HG03460 (cell line): Measurements from ENCODE around the gene MTFMT.
A peak's percentile ranks its signal among the peaks of the same experiment; 100 is the strongest.
"Not testable (repeated sequence)": the region's sequence is repeated elsewhere in the genome, so short reads cannot be mapped to it uniquely, and the experiment has no call there.

Experiments
- ATAC-seq: cut with Tn5 transposase; IDR thresholded peaks from one replicate; pipeline ENCODE4 v1.9.1; 2021; ENCODE audit not compliant: unreplicated experiment

MTFMT gene

DNA sequence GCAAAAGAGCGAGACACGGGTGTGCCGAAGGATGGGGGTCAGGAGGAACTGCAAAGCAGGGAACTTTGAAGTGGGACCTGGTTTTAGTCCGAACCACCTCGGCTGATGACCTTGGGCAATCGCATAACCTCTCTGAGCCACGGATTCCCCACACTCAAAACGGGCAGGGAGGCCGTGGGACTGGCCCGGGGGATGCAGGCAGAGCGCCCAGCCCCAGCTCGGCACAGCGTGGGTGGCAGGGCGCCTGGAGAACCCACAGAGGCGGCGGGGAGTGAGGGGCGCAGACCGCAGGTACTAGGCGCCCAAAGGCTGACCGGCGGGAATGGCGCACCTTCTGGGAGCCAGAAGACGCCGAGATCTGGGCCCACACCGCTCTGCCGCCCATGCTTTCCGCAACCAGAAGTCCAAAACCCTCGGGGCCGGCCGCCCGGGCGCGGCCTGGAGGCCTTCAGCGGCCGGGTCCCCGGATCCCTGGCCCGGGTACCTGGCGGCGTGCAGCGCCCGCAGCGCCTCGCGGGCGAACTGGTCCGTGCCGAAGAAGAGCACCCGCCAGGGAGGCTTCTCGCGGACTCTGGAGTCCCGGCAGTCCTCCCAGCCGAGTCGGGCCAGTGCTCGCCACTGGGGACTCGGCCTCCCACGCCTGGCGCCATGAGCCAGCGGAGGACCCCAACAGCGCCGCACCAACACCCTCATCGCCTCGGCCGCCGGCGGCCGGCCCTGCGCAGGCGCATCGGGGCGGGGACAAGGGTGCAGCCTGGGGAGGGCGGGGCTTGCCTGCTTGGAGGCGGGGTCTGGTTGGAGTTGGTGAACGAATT lies at the start of gene MTFMT:
Gene MTFMT, minus strand, starts transcription at position 719 of the 815 bp plus-strand sequence. Its CDS starts 26 bp downstream, at position 693.
- ATAC-seq: peak; percentile 56

DNA sequence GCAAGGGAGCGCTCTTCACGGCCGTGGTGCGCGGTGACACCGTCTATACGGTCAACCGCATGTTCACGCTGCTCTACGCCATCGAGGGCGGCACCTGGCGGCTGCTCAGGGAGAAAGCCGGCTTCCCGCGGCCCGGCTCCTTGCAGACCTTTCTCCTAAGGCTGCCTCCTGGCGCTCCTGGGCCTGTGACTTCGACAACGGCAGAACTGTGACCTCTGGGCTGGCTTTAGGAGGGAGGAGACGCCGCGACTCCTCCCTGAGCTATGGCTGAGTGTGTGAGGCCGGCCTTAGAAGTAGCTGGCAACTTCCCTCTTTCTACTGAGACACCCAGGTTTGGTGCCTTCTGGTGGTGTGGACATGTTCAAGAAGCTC lies 48.5 kb upstream of the MTFMT start:
- no peak for ATAC-seq

DNA sequence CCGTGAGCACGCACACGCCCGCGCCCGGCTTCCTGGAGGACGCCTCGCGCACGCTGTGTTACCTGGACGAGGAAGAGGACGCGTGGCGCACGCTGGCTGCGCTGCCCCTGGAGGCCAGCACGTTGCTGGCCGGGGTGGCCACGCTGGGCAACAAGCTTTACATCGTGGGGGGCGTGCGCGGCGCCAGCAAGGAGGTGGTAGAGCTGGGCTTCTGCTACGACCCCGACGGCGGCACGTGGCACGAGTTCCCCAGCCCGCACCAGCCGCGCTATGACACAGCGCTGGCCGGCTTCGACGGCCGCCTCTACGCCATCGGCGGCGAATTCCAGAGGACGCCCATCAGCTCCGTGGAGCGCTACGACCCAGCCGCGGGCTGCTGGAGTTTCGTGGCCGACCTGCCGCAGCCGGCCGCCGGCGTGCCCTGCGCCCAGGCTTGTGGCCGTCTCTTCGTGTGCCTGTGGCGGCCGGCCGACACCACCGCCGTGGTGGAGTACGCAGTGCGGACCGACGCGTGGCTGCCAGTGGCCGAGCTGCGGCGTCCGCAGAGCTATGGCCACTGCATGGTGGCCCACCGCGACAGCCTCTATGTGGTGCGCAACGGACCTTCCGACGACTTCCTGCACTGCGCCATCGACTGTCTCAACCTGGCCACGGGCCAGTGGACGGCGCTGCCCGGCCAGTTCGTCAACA lies 48.0 kb upstream of the MTFMT start:
- ATAC-seq: no peak

GRCh38 chr15:65076486-65077290 lies 47.2 kb upstream of the MTFMT start, which contains the start of gene KBTBD13:
TSS of gene KBTBD13 (plus strand) at chr15:65076746. CDS start at chr15:65076816, 70 bp downstream.
- ATAC-seq: no peak

- not testable (repeated sequence) for ATAC-seq
Observed at GRCh38 chr15:65075607-65076395, 46.4 kb upstream of the MTFMT start.

DNA sequence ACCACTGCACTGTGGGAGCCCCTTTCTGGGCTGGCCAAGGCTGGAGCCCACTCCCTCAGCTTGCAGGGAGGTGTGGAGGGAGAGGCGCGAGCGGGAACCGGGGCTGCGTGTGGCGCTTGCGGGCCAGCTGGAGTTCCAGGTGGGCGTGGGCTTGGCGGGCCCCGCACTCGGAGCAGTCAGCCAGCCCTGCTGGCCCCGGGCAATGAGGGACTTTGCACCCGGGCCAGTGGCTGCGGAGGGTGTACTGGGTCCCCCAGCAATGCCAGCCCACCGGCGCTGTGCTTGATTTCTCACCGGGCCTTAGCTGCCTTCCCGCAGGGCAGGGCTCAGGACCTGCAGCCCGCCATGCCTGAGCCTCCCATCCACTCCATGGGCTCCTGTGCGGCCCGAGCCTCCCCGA lies 45.5 kb upstream of the MTFMT start:
- not testable (repeated sequence) for ATAC-seq

DNA sequence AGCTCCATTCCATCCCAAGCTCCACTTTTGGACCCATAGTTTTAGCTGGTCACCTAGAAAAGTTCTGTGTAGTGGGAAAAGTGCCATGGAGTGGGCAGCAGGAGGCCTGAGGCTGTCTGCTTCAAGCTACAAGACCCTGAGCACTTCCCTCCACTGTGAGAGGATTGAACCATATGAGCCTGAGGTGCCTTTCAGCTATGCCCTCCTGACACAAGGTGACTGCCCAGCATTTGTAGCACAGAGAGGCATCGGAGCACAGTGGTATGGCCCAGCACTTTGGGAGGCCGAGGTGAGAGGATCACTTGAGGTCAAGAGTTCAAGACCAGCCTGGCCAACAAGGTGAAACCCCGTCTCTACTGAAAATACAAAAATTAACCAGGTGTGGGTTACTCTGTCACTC lies 43.2 kb upstream of the MTFMT start:
- ATAC-seq: no peak

- no peak for ATAC-seq
Observed at GRCh38 chr15:65072027-65072426, 42.6 kb upstream of the MTFMT start.

DNA sequence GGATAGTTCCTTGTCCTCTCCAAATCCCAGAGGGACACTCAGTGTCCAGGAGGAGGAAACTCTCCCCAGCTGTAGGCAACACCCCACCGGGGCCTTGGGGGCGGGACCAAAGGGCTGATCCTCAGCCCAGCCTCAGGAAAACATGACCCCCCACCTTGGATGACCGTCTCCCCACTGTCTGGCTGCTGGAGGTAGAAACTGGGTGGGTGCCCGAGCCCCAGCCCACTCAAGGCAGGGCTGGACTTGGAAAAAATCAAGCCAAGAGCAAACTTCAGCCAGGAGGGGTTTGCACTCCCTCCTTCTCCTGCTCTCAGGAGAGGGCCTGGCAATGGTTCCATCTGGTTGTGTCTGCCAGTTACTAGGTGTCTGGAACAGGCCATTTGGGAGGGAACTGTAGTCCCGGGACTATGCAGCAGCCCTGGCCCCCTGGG lies 42.0 kb upstream of the MTFMT start:
- no peak for ATAC-seq

- ATAC-seq: no peak
Observed at GRCh38 chr15:65069779-65070546, 40.5 kb upstream of the MTFMT start.

- no peak for ATAC-seq
Observed at GRCh38 chr15:65069179-65069578, 39.7 kb upstream of the MTFMT start.

DNA sequence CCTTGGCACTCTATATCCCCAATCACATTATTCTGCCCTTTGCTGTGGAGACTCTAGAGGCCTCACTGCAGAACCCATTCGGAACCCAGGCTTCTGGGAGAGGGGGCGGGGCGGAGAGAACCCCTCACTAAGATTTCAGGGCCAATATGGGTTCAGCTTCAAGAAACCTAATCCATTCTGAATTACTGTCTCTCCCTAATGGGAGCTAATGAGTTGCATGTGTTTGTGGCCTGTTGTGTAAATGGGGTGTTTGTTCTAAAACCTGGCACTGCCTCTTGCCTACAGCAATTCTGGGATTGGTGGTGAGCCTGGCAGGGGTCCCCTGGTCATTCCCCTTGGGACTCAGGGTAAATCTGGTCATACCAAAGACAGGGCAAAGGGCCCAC lies 39.0 kb upstream of the MTFMT start:
- ATAC-seq: no peak

DNA sequence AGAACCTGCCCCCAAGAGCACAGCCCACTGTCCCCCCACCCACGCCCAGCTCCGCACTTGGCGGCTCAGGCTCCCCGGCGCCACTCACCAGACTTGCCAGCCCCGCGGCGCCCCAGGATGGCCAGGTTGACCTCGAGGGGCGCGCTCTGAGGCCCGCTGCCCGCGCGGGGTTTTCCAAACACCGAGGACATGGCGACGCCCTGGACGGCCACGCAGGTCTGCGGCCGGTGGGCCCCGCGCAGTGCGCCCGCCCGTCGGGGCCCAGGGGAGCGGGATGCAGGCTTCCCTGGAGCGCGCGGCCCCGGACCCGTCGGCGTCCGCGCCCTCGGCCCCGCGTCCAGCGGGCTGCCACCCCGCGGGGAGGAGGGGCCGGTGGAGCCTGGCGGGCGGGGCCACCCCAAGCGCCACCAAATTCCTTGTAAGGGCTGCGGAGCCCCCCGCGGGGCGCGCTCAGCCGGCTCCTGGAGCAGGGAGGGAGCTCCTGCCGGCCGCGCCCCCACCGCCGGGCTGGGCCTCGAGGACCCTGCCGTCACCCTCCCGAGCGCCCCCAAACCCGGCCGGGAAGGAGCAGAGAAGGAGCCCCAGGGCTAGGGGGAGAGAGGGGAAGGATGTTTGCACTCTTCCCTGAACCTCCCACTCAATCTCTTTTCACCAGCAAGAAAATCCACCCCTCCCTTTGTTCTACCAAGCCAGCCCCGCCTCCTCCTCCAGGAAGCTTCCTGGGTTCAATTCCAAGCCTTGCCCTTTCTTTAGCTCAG lies 38.4 kb upstream of the MTFMT start, which contains the start of gene RASL12:
Gene RASL12, minus strand, starts transcription at position 347 of the 758 bp plus-strand sequence. Its CDS starts 156 bp downstream, at position 191.
- no peak for ATAC-seq

GRCh38 chr15:65067317-65067644 lies 37.8 kb upstream of the MTFMT start:
- ATAC-seq: no peak

DNA sequence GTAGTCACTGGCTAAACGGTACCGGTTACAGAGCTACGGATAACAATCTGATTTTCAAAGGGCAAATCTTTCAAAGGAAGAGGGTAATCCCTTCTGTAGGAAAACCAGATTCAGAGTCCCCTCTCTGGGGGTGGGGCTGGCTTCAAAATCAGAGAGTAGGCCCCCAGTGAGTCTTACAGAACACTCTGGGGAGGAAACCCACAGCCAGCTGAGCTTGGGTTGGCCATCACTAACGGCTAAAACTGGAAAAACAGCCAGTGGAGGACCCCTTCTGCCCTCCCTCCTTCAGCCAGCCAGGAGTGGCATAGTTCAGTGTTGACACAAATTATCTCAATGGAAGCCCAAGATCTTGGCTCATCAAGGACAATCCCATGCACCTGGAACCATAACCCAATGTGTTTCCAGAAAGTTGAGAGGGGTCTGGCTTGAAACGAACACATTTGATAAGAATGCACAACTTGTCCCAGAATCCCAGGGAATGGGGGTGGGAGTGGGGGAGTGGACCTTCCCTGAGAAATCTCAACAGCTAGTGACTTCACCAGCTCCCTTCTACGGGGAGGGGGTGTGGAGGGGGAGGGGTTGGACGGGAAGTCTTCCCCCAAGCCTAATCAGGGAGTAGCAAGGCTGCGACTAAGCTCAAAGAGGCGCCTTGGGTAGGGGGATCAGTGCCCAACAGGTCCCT lies 37.3 kb upstream of the MTFMT start:
- ATAC-seq: no peak

- ATAC-seq: no peak
Observed at GRCh38 chr15:65066001-65066634, 36.7 kb upstream of the MTFMT start.

DNA sequence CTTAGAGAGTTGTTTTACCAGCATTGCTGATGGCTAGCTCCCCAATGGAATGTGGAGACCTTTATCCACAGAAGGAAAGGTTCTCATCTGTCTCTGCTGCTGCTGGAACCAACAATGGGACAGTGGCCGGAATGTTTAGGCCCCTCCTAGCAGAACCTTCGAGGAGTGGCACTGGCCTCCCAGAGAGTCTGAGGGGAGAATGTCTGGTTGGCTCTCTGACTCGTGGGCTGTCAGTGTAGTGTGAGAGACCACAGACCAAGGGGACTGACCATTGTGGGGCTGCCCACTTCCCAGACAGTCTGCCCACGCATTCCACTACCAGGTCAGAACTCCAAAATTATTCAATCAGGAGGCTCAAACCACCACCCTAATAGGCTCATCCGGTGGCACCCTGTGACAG lies 33.3 kb upstream of the MTFMT start:
- no peak for ATAC-seq

- ATAC-seq: no peak
Observed at GRCh38 chr15:65062061-65062460, 32.6 kb upstream of the MTFMT start.
